Measurements from ENCODE around the gene STIMATE. TPM values are rescaled to one million over a fixed set of nuclear protein-coding genes. Genes with fewer than 3 reads are reported as not detected.

Gene STIMATE
- total and polyA plus RNA-seq, 2 of the 4 experiments (the other 2 are of a cell fraction): 10.6 to 17.8 TPM

- no peak overlapping the region for H3K23ac ChIP-seq (ENCODE audit: low read depth, low read length)
- no peak overlapping the region for H2BK5ac ChIP-seq (ENCODE audit: low read depth, low read length, poor library complexity, severe bottlenecking)
- H2BK15ac ChIP-seq (ENCODE audit: low read depth, low read length): no peak overlapping the region
- H3K4ac ChIP-seq (ENCODE audit: low read depth, low read length): no peak overlapping the region
- no peak overlapping the region for H3K4me2 ChIP-seq (ENCODE audit: low read depth, low read length)
- in situ Hi-C loops (cut with MboI; ENCODE audit: low sequenced_read_pairs) (no loop called here), intact Hi-C loops (cut with micrococcal nuclease) (no loop called here), dilution Hi-C loops (cut with HindIII; ENCODE audit: low sequenced_read_pairs, unreplicated experiment) (no loop called here)
- no peak overlapping the region for H3K18ac ChIP-seq (ENCODE audit: low read depth, low read length)
- no peak overlapping the region for H2BK20ac ChIP-seq (ENCODE audit: low read depth, low read length)
- H4K20me1 ChIP-seq (ENCODE audit: insufficient read depth, low read length): no peaks in the 10 kb centered on the region
- H2AFZ ChIP-seq (replicated peaks; ENCODE audit: low read length, poor library complexity): no peak overlapping the region
- no peak overlapping the region for H4K5ac ChIP-seq (ENCODE audit: low read depth, low read length)
- H3K14ac ChIP-seq (replicated peaks; ENCODE audit: low read depth, low read length): no peak overlapping the region
- no peak overlapping the region for H2AK9ac ChIP-seq (replicated peaks; ENCODE audit: low read depth, low read length, poor library complexity)
- 90% methylated on average over 10 of the region's 10 CpGs; no CpG with 5 or more reads in 1 of the 2 experiments for WGBS, 2 experiments (ENCODE audit: extremely low coverage in 2 of 2, insufficient read length in 1 of 2)
- no peak overlapping the region for H3K27ac ChIP-seq (ENCODE audit: insufficient read depth, low read length)
- no peak for ATAC-seq (ENCODE audit: low read depth)
- DNase-seq: no peak
- no peak overlapping the region for H3K56ac ChIP-seq (ENCODE audit: extremely low read depth, insufficient read depth, low read length)
- no TSS peak for BruUV-seq (replicated peaks)
- H2BK120ac ChIP-seq (ENCODE audit: low read depth, low read length): no peak overlapping the region
- no peaks in the 10 kb centered on the region for H3K9me3 ChIP-seq (ENCODE audit: control insufficient read depth, insufficient read depth, low read length)
- H3K4me3 ChIP-seq (ENCODE audit: insufficient read depth, low read depth, low read length): no peak overlapping the region
- no peak overlapping the region for H2AK5ac ChIP-seq (ENCODE audit: low read depth, low read length)
- no peaks in the 10 kb centered on the region for H3K79me1 ChIP-seq (ENCODE audit: low read depth in 1 of 2, low read length in 2 of 2)
- no peaks in the 10 kb centered on the region for H3K9me1 ChIP-seq (ENCODE audit: insufficient read depth, low read length)
- H3K27me3 ChIP-seq (ENCODE audit: control insufficient read depth, insufficient read depth, low read length): peaks cover 18% of the 10 kb centered on the region
- no peak overlapping the region for H3K9ac ChIP-seq (ENCODE audit: low read depth, low read length)
- CTCF ChIA-PET: interaction anchor here (0.5 to 0.6 kb wide), 2 partner anchors 11 to 128 kb away, joined by 3 read pairs; no protein-coding TSS in a partner anchor
- TF ChIP-seq FOS (IDR thresholded peaks at IDR 0.05; ENCODE audit: low read depth, low read length): no peak
- no peak for TF ChIP-seq USF2 (IDR thresholded peaks at IDR 0.05; ENCODE audit: low read depth, low read length)
- no peak for TF ChIP-seq ELK1 (IDR thresholded peaks at IDR 0.05; ENCODE audit: borderline replicate concordance, low read depth, low read length)
- TF ChIP-seq POLR2A (IDR thresholded peaks at IDR 0.05; ENCODE audit: low read depth, low read length): no peak
- TF ChIP-seq MXI1 (IDR thresholded peaks at IDR 0.05; ENCODE audit: borderline replicate concordance, low read depth, low read length): no peak
- TF ChIP-seq BHLHE40 (IDR thresholded peaks at IDR 0.05; ENCODE audit: low read depth, low read length): no peak
- TF ChIP-seq RFX5 (IDR thresholded peaks at IDR 0.05; ENCODE audit: low read depth, low read length): no peak
- TF ChIP-seq MAZ (IDR thresholded peaks at IDR 0.05; ENCODE audit: borderline replicate concordance, low read depth, low read length): no peak
- no peak for TF ChIP-seq CTCF (conservative IDR thresholded peaks at IDR 0.05; ENCODE audit: low read depth, low read length)
- TF ChIP-seq RCOR1 (IDR thresholded peaks at IDR 0.05; ENCODE audit: insufficient replicate concordance, low read length): no peak
- no peaks in the 10 kb centered on the region for H3K4me1 ChIP-seq (ENCODE audit: control insufficient read depth, insufficient read depth, low read length)
- no peak overlapping the region for H4K8ac ChIP-seq (ENCODE audit: low read depth in 2 of 2, low read length in 2 of 2)
- H3K36me3 ChIP-seq (ENCODE audit: control insufficient read depth, insufficient read depth, low read length): no peaks in the 10 kb centered on the region
- H4K91ac ChIP-seq (ENCODE audit: insufficient read depth, low read depth, low read length): no peak overlapping the region
- POLR2A ChIA-PET (ENCODE audit: unreplicated experiment): no interaction called here
Measured at GRCh38 chr3:52816654-52817053, 80.7 kb downstream of the STIMATE start.

All from IMR-90 (cell line).